Kidney epithelial cell (primary cell): ENCODE data around the gene MYO3B. TPM values are rescaled to one million over a fixed set of nuclear protein-coding genes. Genes with fewer than 3 reads are reported as not detected.
"Not testable (repeated sequence)": the region's sequence is repeated elsewhere in the genome, so short reads cannot be mapped to it uniquely, and the experiment has no call there.

Experiments used
- DNase-seq: peaks from one replicate; pipeline ENCODE4 v3.0.0-alpha.2; 2010; ENCODE audit warnings: low read depth
- H3K27me3 ChIP-seq: 2 replicates; pipeline ENCODE4 v1.6.0; 2011; ENCODE audit warnings: low read length; ENCODE audit not compliant: control insufficient read depth, insufficient read depth
- H3K36me3 ChIP-seq: 2 replicates; pipeline ENCODE4 v1.5.1; 2011; ENCODE audit warnings: low read length; ENCODE audit not compliant: control insufficient read depth, insufficient read depth
- H3K4me3 ChIP-seq: 2 replicates; pipeline ENCODE4 v1.5.1; 2011; ENCODE audit warnings: low read depth, mild to moderate bottlenecking, control low read depth, low read length
- CTCF ChIP-seq: IDR thresholded peaks from 2 replicates; pipeline ENCODE4 v1.5.1; 2011; ENCODE audit warnings: mild to moderate bottlenecking, moderate library complexity, low read length, control low read depth, inconsistent platforms; ENCODE audit not compliant: insufficient read depth, poor library complexity, severe bottlenecking
- total RNA-seq: library from RNA; depleted of rRNA; stranded (reverse); fragments of >200 nt; gene quantifications from 2 replicates; pipeline ENCODE4 v1.2.3, GENCODE V29; 2015

The MYO3B gene
- total RNA-seq, 1 donor from 2014 or later, result 1.1 TPM

- H3K27me3 ChIP-seq, result no peaks in the 10 kb centered on the region
- no peak overlapping the region for H3K4me3 ChIP-seq
- DNase-seq, result no peak
- H3K36me3 ChIP-seq, result no peaks in the 10 kb centered on the region
- TF ChIP-seq CTCF, result no peak
These were observed 99.1 kb downstream of the MYO3B start for GRCh38 chr2:170276925-170277629.

GRCh38 chr2:170277951-170278350, 100.0 kb downstream of the MYO3B start:
- TF ChIP-seq CTCF, result no peak
- DNase-seq, result no peak
- Histone ChIP-seq H3K27me3 (no peaks in the 10 kb centered on the region), H3K4me3 (no peak overlapping the region), H3K36me3 (no peaks in the 10 kb centered on the region)

- H3K36me3 ChIP-seq, H3K27me3 ChIP-seq, H3K4me3 ChIP-seq, DNase-seq: not testable (repeated sequence)
These were observed 101.7 kb downstream of the MYO3B start for GRCh38 chr2:170279615-170280014.

- H3K4me3 ChIP-seq, result no peak overlapping the region
- no peak for DNase-seq
- no peaks in the 10 kb centered on the region for H3K36me3 ChIP-seq
- TF ChIP-seq CTCF, result no peak
- H3K27me3 ChIP-seq, result no peaks in the 10 kb centered on the region
These were observed 104.9 kb downstream of the MYO3B start for GRCh38 chr2:170282851-170283250.

GRCh38 chr2:170284205-170284604, 106.3 kb downstream of the MYO3B start:
- no peak for DNase-seq
- no peak overlapping the region for H3K4me3 ChIP-seq
- H3K27me3 ChIP-seq, result no peaks in the 10 kb centered on the region
- no peak for TF ChIP-seq CTCF
- no peaks in the 10 kb centered on the region for H3K36me3 ChIP-seq

- H3K27me3 ChIP-seq, result no peaks in the 10 kb centered on the region
- no peak overlapping the region for H3K4me3 ChIP-seq
- H3K36me3 ChIP-seq, result no peaks in the 10 kb centered on the region
- DNase-seq, result no peak
- no peak for TF ChIP-seq CTCF
These were observed 110.9 kb downstream of the MYO3B start for GRCh38 chr2:170288859-170289258.
